AG09319 (cell line): Measurements from ENCODE around the gene DCTN4.

Experiments used
- DNase-seq: peaks from one replicate; pipeline ENCODE4 v3.0.0-alpha.2; 2010; ENCODE audit warnings: low read depth; ENCODE audit errors: extremely low read depth
- CTCF ChIP-seq: IDR thresholded peaks from 2 replicates; pipeline ENCODE4 v1.5.1; 2011; ENCODE audit warnings: low read depth, mild to moderate bottlenecking, inconsistent platforms, low read length, moderate library complexity

DCTN4 gene

GRCh38 chr5:150778088-150778516, 19.3 kb upstream of the DCTN4 start:
- DNase-seq: no peak
- TF ChIP-seq CTCF: no peak

- no peak for TF ChIP-seq CTCF
- no peak for DNase-seq
Measured at GRCh38 chr5:150777685-150778084, 18.9 kb upstream of the DCTN4 start.

- no peak for TF ChIP-seq CTCF
- DNase-seq: no peak
Measured at GRCh38 chr5:150774145-150774544, 15.3 kb upstream of the DCTN4 start.

GRCh38 chr5:150771034-150771795, 12.4 kb upstream of the DCTN4 start:
- no peak for TF ChIP-seq CTCF
- DNase-seq: no peak

- no peak for DNase-seq
Measured at GRCh38 chr5:150766251-150766650, 7.4 kb upstream of the DCTN4 start.

GRCh38 chr5:150765799-150766169, 7.0 kb upstream of the DCTN4 start:
- no peak for DNase-seq
- no peak for TF ChIP-seq CTCF

More at GRCh38 chr5:150766251-150766650, 7.4 kb upstream of the DCTN4 start:
- TF ChIP-seq CTCF: no peak

- DNase-seq: no peak
- no peak for TF ChIP-seq CTCF
Measured at GRCh38 chr5:150765011-150765798, 6.4 kb upstream of the DCTN4 start.
